Heart left ventricle (tissue), 13 donors: Measurements from ENCODE around the gene IL1R2.

Experiments used
- CTCF ChIP-seq, 12 donors: fragments of 200-600 bp; sonication (generic) in 4 of 12; IDR thresholded peaks; one replicate each; pipeline versions ENCODE4 v1.5.0 to v1.8.0; 2018 to 2022; ENCODE audit warnings: antibody characterized with exemption in 12 of 12, mild to moderate bottlenecking in 5 of 12
- POLR2A ChIP-seq, 2 donors: fragments of 450-650 bp; IDR thresholded peaks; one replicate each; pipeline ENCODE4 v1.6.1; 2017; ENCODE audit warnings: antibody characterized with exemption in 2 of 2, mild to moderate bottlenecking in 2 of 2, moderate library complexity in 2 of 2
- donor health status: ischemic (EF 13 %, LVEDD 7.1; RV severe dilation, severe dysfunction).
- donor health status: DM: no; HTN: yes; CAD: no.
- donor health status: DM: no; HTN: no; CAD: no.
- donor health status: ischemic (EF 25% LVEDD 6.9; RV normal size, moderate dysfunction).
- donor health status: ischemic (EF 25% LVEDD 5.7; RV mildly dilated, moderate dysfunction).
- donor health status: ischemic (EF 35%, LVEDD 5.7; RV mildly dilated, moderate dysfunction).
- donor health status: nonischemic (EF 11% LVEDD 7.7; RV severe dilation, severe dysfunction).
- donor health status: DM: yes; HTN: yes; CAD: no.
- donor health status: PGD.
- donor health status: ischemic (EF 29% LVEDD 5.4; RV normal size, mild dysfunction).
- donor health status: nonischemic (EF 23%, LVEDD 6.1; RV moderate dilation, normal function).

- TF ChIP-seq POLR2A (IDR thresholded peaks at IDR 0.05) (no peak), CTCF (IDR thresholded peaks at IDR 0.05) (no peak)
These were observed 6.8 kb downstream of the IL1R2 start for GRCh38 chr2:101998556-101998895.
